Measurements from ENCODE around the gene GPR179. TPM values are rescaled to one million over a fixed set of nuclear protein-coding genes. Genes with fewer than 3 reads are reported as not detected.

The GPR179 gene
- total RNA-seq, 1 donor from 2014 or later, result not detected

- no peak for DNase-seq (ENCODE audit: low read depth)
- no peak for TF ChIP-seq CTCF (conservative IDR thresholded peaks at IDR 0.05; ENCODE audit: low read depth, low read length)
- no peak overlapping the region for H3K4me3 ChIP-seq (ENCODE audit: low read depth, low read length)
These were observed 18.1 kb upstream of the GPR179 start for GRCh38 chr17:38361694-38362465.

GRCh38 chr17:38358586-38359513 is 15.1 kb upstream of the GPR179 start:
- DNase-seq (ENCODE audit: low read depth), result no peak
- H3K4me3 ChIP-seq (ENCODE audit: low read depth, low read length), result no peak overlapping the region
- TF ChIP-seq CTCF (conservative IDR thresholded peaks at IDR 0.05; ENCODE audit: low read depth, low read length), result no peak

GRCh38 chr17:38357486-38358123 is 13.8 kb upstream of the GPR179 start:
- no peak for TF ChIP-seq CTCF (conservative IDR thresholded peaks at IDR 0.05; ENCODE audit: low read depth, low read length)
- no peak for DNase-seq (ENCODE audit: low read depth)

GRCh38 chr17:38355251-38355650 is 11.5 kb upstream of the GPR179 start:
- no peak for DNase-seq (ENCODE audit: low read depth)
- no peak for TF ChIP-seq CTCF (conservative IDR thresholded peaks at IDR 0.05; ENCODE audit: low read depth, low read length)
- H3K4me3 ChIP-seq (ENCODE audit: low read depth, low read length), result no peak overlapping the region

More at GRCh38 chr17:38357486-38358123, 13.8 kb upstream of the GPR179 start:
- H3K4me3 ChIP-seq (ENCODE audit: low read depth, low read length), result no peak overlapping the region

- no peak for TF ChIP-seq CTCF (conservative IDR thresholded peaks at IDR 0.05; ENCODE audit: low read depth, low read length)
- DNase-seq (ENCODE audit: low read depth), result no peak
- no peak overlapping the region for H3K4me3 ChIP-seq (ENCODE audit: low read depth, low read length)
These were observed 10.7 kb upstream of the GPR179 start for GRCh38 chr17:38354466-38354865.

- no peak overlapping the region for H3K4me3 ChIP-seq (ENCODE audit: low read depth, low read length)
- TF ChIP-seq CTCF (conservative IDR thresholded peaks at IDR 0.05; ENCODE audit: low read depth, low read length), result no peak
- DNase-seq (ENCODE audit: low read depth), result no peak
These were observed 9.9 kb upstream of the GPR179 start for GRCh38 chr17:38353668-38354067.

All from epithelial cell of proximal tubule (primary cell).